Mesenchymal stem cell (in vitro differentiated cells and primary cell): ENCODE data around the gene CLTA.

Experiments
- DNase-seq: peaks from one replicate; pipeline ENCODE4 v3.0.0-alpha.2; 2013
- H2AFZ ChIP-seq: one replicate; pipeline ENCODE4 v1.6.1; 2013; ENCODE audit warnings: low read depth, mild to moderate bottlenecking, control low read depth, inconsistent platforms, low read length, moderate library complexity
- H2AK5ac ChIP-seq: 2 replicates; pipeline ENCODE4 v1.6.1; 2013; ENCODE audit warnings: low read length, moderate library complexity, mild to moderate bottlenecking, inconsistent platforms; ENCODE audit not compliant: severe bottlenecking
- H2BK120ac ChIP-seq: one replicate; pipeline ENCODE4 v1.6.1; 2013; ENCODE audit warnings: low read depth, mild to moderate bottlenecking, inconsistent platforms, low read length, moderate library complexity
- H2BK12ac ChIP-seq, 2 experiments: one replicate each; pipeline ENCODE4 v1.6.1; 2013; ENCODE audit warnings: inconsistent platforms in 2 of 2, low read length in 2 of 2, mild to moderate bottlenecking in 2 of 2, moderate library complexity in 2 of 2, control low read depth in 1 of 2
- H2BK15ac ChIP-seq: one replicate; pipeline ENCODE4 v1.6.1; 2013; ENCODE audit warnings: mild to moderate bottlenecking, low read depth, inconsistent platforms; ENCODE audit not compliant: poor library complexity, severe bottlenecking
- H2BK5ac ChIP-seq: 2 replicates; pipeline ENCODE4 v1.6.1; 2013; ENCODE audit warnings: low read depth, mild to moderate bottlenecking, low read length, control low read depth, inconsistent platforms; ENCODE audit not compliant: poor library complexity, severe bottlenecking
- H3K14ac ChIP-seq, 2 experiments: one replicate each; pipeline ENCODE4 v1.6.1; 2013; ENCODE audit warnings: inconsistent platforms in 2 of 2, low read length in 2 of 2, control low read depth in 1 of 2, mild to moderate bottlenecking in 1 of 2, moderate library complexity in 1 of 2
- H3K18ac ChIP-seq, 2 experiments: one replicate each; pipeline ENCODE4 v1.6.1; 2013; ENCODE audit warnings: inconsistent platforms in 2 of 2, low read length in 2 of 2, control low read depth in 1 of 2, low read depth in 1 of 2, mild to moderate bottlenecking in 1 of 2
- H3K23ac ChIP-seq, 2 experiments: one replicate each; pipeline ENCODE4 v1.6.1; 2013; ENCODE audit warnings: inconsistent platforms in 2 of 2, low read length in 2 of 2, mild to moderate bottlenecking in 2 of 2, moderate library complexity in 2 of 2, control low read depth in 1 of 2
- H3K27ac ChIP-seq: 2 replicates; pipeline ENCODE4 v1.5.1; 2013; ENCODE audit warnings: mild to moderate bottlenecking, moderate library complexity, low read length, control low read depth, inconsistent platforms; ENCODE audit not compliant: poor library complexity, severe bottlenecking
- H3K27me3 ChIP-seq, 2 experiments: 2 replicates each; pipeline versions ENCODE4 v1.6.1 to v1.7.0; 2013; ENCODE audit warnings: low read length in 2 of 2, mild to moderate bottlenecking in 2 of 2, moderate library complexity in 2 of 2, control low read depth in 1 of 2, inconsistent platforms in 1 of 2; ENCODE audit not compliant: control insufficient read depth in 1 of 2, insufficient read depth in 1 of 2
- H3K36me3 ChIP-seq, 2 experiments: 2 replicates each; pipeline versions ENCODE4 v1.6.1 to v1.7.0; 2013; ENCODE audit warnings: low read length in 2 of 2, control low read depth in 1 of 2, inconsistent platforms in 1 of 2, low read depth in 1 of 2, mild to moderate bottlenecking in 1 of 2; ENCODE audit not compliant: insufficient read depth in 2 of 2, control insufficient read depth in 1 of 2
- H3K4ac ChIP-seq, 2 experiments: one replicate each; pipeline ENCODE4 v1.6.1; 2013; ENCODE audit warnings: inconsistent platforms in 2 of 2, low read length in 2 of 2, mild to moderate bottlenecking in 2 of 2, moderate library complexity in 2 of 2, control low read depth in 1 of 2, low read depth in 1 of 2
- H3K4me1 ChIP-seq: 2 replicates; pipeline ENCODE4 v1.6.1; 2013; ENCODE audit warnings: low read depth, low read length, control low read depth; ENCODE audit not compliant: control insufficient read depth, insufficient read depth
- H3K4me2 ChIP-seq: 2 replicates; pipeline ENCODE4 v1.6.1; 2013; ENCODE audit warnings: low read length, mild to moderate bottlenecking, inconsistent platforms; ENCODE audit not compliant: poor library complexity, severe bottlenecking
- H3K4me3 ChIP-seq, 2 experiments: 2 replicates each; pipeline versions ENCODE4 v1.5.1 to v1.7.0; 2013; ENCODE audit warnings: low read length in 2 of 2, mild to moderate bottlenecking in 2 of 2, control low read depth in 1 of 2, low read depth in 1 of 2; ENCODE audit not compliant: insufficient read depth in 1 of 2
- H3K79me1 ChIP-seq: replicated peaks from 2 replicates; pipeline ENCODE4 v1.6.1; 2013; ENCODE audit warnings: mild to moderate bottlenecking, control low read depth, low read length, inconsistent platforms; ENCODE audit not compliant: poor library complexity, severe bottlenecking
- H3K9ac ChIP-seq: 2 replicates; pipeline ENCODE4 v1.7.0; 2013; ENCODE audit warnings: mild to moderate bottlenecking, low read length, moderate library complexity
- H3K9me3 ChIP-seq: 2 replicates; pipeline ENCODE4 v1.7.0; 2013; ENCODE audit warnings: mild to moderate bottlenecking, low read length; ENCODE audit not compliant: control insufficient read depth
- H4K8ac ChIP-seq: one replicate; pipeline ENCODE4 v1.6.1; 2013; ENCODE audit warnings: inconsistent platforms, mild to moderate bottlenecking, low read length, moderate library complexity
- H4K91ac ChIP-seq: one replicate; pipeline ENCODE4 v1.6.1; 2013; ENCODE audit warnings: mild to moderate bottlenecking, low read length, inconsistent platforms
- WGBS: methylation state at CpG from one replicate; pipeline ENCODE4 v1.1.7; 2013; ENCODE audit warnings: mixed read lengths; 5-methylcytosine and 5-hydroxymethylcytosine counted together

The CLTA gene

DNA sequence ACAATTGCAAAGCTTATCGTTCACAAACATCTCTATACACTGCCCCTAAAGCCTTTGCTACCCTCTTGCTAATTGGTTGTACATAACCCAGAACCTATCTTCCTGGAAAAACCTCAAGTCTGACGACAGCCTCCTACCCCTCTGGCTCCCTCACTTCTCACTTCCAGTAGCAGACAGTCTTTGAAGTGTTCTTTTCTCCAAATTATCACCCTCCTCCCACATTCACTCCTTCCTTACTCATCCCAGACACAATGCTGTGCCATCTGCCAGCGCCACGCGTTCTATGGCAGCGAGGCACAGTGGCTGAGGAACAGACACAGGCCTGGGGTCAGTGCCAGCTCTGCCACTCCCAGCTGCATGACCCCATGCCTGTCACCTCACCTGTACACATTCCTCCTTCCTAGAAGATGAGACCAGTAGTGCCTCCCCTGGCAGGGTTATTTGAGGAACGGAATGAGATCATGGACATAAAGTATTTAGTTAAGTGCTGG lies 27.7 kb downstream of the CLTA start:
- peaks cover 6% of the 10 kb centered on the region for H3K9me3 ChIP-seq
- H3K9ac ChIP-seq: no peak overlapping the region
- peak overlapping the region; percentile 61 for H3K27ac ChIP-seq
- H2AFZ ChIP-seq: no peak overlapping the region
- no peak overlapping the region for H3K14ac ChIP-seq
- H2BK5ac ChIP-seq: no peak overlapping the region
- H3K23ac ChIP-seq: no peak overlapping the region
- peaks cover 52 to 88% of the 10 kb centered on the region in 2 experiments for H3K36me3 ChIP-seq
- no peak overlapping the region for H2BK15ac ChIP-seq
- peaks cover 16% of the 10 kb centered on the region for H3K4me1 ChIP-seq
- DNase-seq: no peak
- H2BK120ac ChIP-seq: no peak overlapping the region
- H3K27me3 ChIP-seq: no peaks in the 10 kb centered on the region
- H4K8ac ChIP-seq: no peak overlapping the region
- H3K18ac ChIP-seq: no peak overlapping the region
- peak overlapping the region in 1 of 2 experiments; percentile 39 for H2BK12ac ChIP-seq
- no peak overlapping the region for H3K4ac ChIP-seq
- H4K91ac ChIP-seq: no peak overlapping the region
- H2AK5ac ChIP-seq: peak overlapping the region; percentile 61
- H3K4me2 ChIP-seq: no peak overlapping the region
- no peak overlapping the region for H3K4me3 ChIP-seq
- 96% methylated on average over 6 of the region's 7 CpGs for WGBS
- peaks cover 29% of the 10 kb centered on the region for H3K79me1 ChIP-seq

DNA sequence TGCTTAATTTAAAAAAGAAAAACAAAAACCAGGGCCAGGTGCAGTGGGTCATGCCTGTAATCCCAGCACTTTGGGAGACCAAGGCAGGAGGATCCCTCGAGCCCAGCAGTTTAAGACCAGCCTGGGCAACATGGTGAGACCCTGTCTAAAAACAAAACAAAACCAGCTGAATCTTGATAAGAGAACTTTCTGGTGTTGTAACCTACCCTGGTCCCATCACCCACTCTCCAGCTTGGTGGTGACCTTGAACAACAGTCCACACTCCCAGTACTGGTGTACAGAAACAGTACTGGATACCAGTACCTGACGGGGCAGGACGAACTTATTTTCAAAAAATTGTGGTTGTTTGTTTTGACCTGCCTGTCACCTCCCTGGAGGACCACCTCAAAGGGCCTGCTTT lies 30.9 kb downstream of the CLTA start:
- H2BK15ac ChIP-seq: no peak overlapping the region
- H3K14ac ChIP-seq: no peak overlapping the region
- no peak overlapping the region for H3K4me3 ChIP-seq
- H3K4me1 ChIP-seq: peaks cover 16% of the 10 kb centered on the region
- no peak overlapping the region for H4K91ac ChIP-seq
- H2BK5ac ChIP-seq: no peak overlapping the region
- H3K23ac ChIP-seq: no peak overlapping the region
- H3K4ac ChIP-seq: no peak overlapping the region
- no peak overlapping the region for H2AK5ac ChIP-seq
- peaks cover 6% of the 10 kb centered on the region for H3K9me3 ChIP-seq
- H2AFZ ChIP-seq: no peak overlapping the region
- H3K36me3 ChIP-seq: peaks cover 63 to 92% of the 10 kb centered on the region in 2 experiments
- WGBS: 100% methylated on average over 1 of the region's 3 CpGs
- H3K79me1 ChIP-seq: peaks cover 33% of the 10 kb centered on the region
- no peak for DNase-seq
- H4K8ac ChIP-seq: no peak overlapping the region
- H3K27me3 ChIP-seq: no peaks in the 10 kb centered on the region
- no peak overlapping the region for H3K9ac ChIP-seq
- no peak overlapping the region for H2BK12ac ChIP-seq
- H3K4me2 ChIP-seq: no peak overlapping the region
- H3K27ac ChIP-seq: no peak overlapping the region
- no peak overlapping the region for H2BK120ac ChIP-seq
- no peak overlapping the region for H3K18ac ChIP-seq

DNA sequence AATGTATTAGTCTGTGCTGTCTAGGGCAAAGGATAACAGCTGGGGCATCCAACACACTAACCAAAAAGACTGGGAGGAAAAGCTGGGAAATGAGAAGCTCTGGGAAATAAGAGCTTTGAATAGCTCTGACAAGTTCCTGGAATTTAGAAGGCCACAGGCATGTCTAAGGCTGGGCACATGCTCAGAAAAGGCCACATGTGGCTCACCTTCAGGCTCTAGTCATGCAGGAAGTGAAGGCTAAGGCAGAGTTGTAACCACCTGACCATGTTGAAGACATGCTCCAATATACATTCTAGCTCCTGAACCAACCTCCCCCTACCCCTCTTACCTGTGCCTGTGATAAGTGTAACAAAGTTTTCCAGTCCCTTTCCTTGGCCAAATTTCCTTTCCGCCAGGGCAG lies 31.7 kb downstream of the CLTA start:
- Histone ChIP-seq H3K18ac (no peak overlapping the region), H2BK120ac (no peak overlapping the region), H2BK12ac (no peak overlapping the region), H3K4me2 (no peak overlapping the region), H3K27me3 (no peaks in the 10 kb centered on the region), H2BK5ac (no peak overlapping the region), H3K4me3 (no peak overlapping the region), H3K36me3 (peaks cover 59 to 93% of the 10 kb centered on the region in 2 experiments), H3K9me3 (peaks cover 6% of the 10 kb centered on the region), H3K27ac (no peak overlapping the region), H4K8ac (no peak overlapping the region), H2AK5ac (no peak overlapping the region), H2AFZ (no peak overlapping the region), H3K79me1 (peaks cover 32% of the 10 kb centered on the region), H2BK15ac (no peak overlapping the region), H3K4ac (no peak overlapping the region), H3K14ac (no peak overlapping the region), H3K23ac (no peak overlapping the region), H3K4me1 (peaks cover 14% of the 10 kb centered on the region), H3K9ac (no peak overlapping the region), H4K91ac (no peak overlapping the region)
- no peak for DNase-seq
- WGBS: 100% methylated on average over 1 of the region's 1 CpG

DNA sequence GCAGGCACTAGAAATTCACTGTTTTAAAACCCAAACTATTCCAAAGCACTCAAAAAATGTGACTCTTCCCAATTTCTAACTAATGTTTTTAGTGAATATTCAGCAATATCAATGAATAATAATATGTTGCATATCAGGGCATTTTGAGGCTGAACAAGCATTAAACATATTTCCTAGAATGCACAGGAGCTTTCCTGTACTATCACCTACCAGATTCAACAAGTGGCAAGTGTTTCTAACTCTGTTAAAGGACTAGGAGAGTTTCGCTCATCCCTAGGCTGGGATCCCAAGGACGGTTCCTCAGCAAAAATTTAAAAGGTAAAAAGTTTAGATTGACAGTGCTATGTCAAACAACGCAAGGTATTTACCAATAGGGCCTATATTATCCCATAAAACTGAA lies 46.5 kb downstream of the CLTA start:
- Histone ChIP-seq H2AK5ac (no peak overlapping the region), H3K4me2 (no peak overlapping the region), H2BK12ac (no peak overlapping the region), H3K79me1 (peaks cover 20% of the 10 kb centered on the region), H3K18ac (no peak overlapping the region), H2BK120ac (no peak overlapping the region), H3K14ac (no peak overlapping the region), H3K9ac (no peak overlapping the region), H2BK15ac (no peak overlapping the region), H2BK5ac (no peak overlapping the region), H3K36me3 (peaks cover 9 to 70% of the 10 kb centered on the region in 2 experiments), H3K27ac (no peak overlapping the region), H2AFZ (no peak overlapping the region), H3K23ac (no peak overlapping the region), H4K8ac (no peak overlapping the region), H3K27me3 (no peaks in the 10 kb centered on the region), H4K91ac (no peak overlapping the region), H3K4ac (no peak overlapping the region), H3K9me3 (no peaks in the 10 kb centered on the region), H3K4me3 (no peak overlapping the region), H3K4me1 (no peaks in the 10 kb centered on the region)
- 100% methylated on average over 2 of the region's 3 CpGs for WGBS
- DNase-seq: no peak
